Keratinocyte (primary cell): ENCODE measurements around the gene MBD3L3. TPM values are rescaled to one million over a fixed set of nuclear protein-coding genes. Genes with fewer than 3 reads are reported as not detected.

Experiments
- DNase-seq: peaks from one replicate; pipeline ENCODE4 v3.0.0-alpha.2; 2011; ENCODE audit warnings: low read depth, missing footprints, low spot score
- FAIRE-seq: peaks from 2 replicates; lab custom pipeline; 2011; peaks lifted over from hg19 to GRCh38; lab: Jason Lieb, UNC
- H2AFZ ChIP-seq: 2 replicates; pipeline ENCODE4 v1.6.0; 2012; ENCODE audit warnings: low read length, control low read depth, inconsistent platforms; ENCODE audit not compliant: control insufficient read depth
- H3K27ac ChIP-seq: 2 replicates; pipeline ENCODE4 v1.5.1; 2011; ENCODE audit warnings: low read length; ENCODE audit not compliant: control insufficient read depth, insufficient read depth
- H3K27me3 ChIP-seq: 3 replicates; pipeline ENCODE4 v1.6.0; 2011; ENCODE audit warnings: low read length; ENCODE audit not compliant: control insufficient read depth, insufficient read depth; ENCODE audit errors: extremely low read depth
- H3K36me3 ChIP-seq, 2 experiments: 2 replicates in 1 of 2; 3 replicates in 1 of 2; pipeline ENCODE4 v1.5.1; 2011; ENCODE audit warnings: low read length in 2 of 2, mild to moderate bottlenecking in 1 of 2; ENCODE audit not compliant: control insufficient read depth in 2 of 2, insufficient read depth in 2 of 2; ENCODE audit errors: extremely low read depth in 1 of 2
- H3K4me1 ChIP-seq: 3 replicates; pipeline ENCODE4 v1.5.1; 2011; ENCODE audit warnings: low read length; ENCODE audit not compliant: control insufficient read depth, insufficient read depth; ENCODE audit errors: extremely low read depth
- H3K4me2 ChIP-seq: 3 replicates; pipeline ENCODE4 v1.6.0; 2011; ENCODE audit warnings: low read depth, low read length; ENCODE audit not compliant: control insufficient read depth, insufficient read depth; ENCODE audit errors: extremely low read depth
- H3K4me3 ChIP-seq, 3 experiments: fragments of 200-600 bp in 1 of 3; sonication (generic) in 1 of 3; 2 replicates in 2 of 3; 3 replicates in 1 of 3; pipeline ENCODE4 v1.5.1; 2011 to 2016; ENCODE audit warnings: low read length in 3 of 3, mild to moderate bottlenecking in 3 of 3, control low read depth in 2 of 3, inconsistent platforms in 1 of 3, low read depth in 1 of 3, mixed read lengths in 1 of 3, mixed run types in 1 of 3, moderate library complexity in 1 of 3; ENCODE audit not compliant: control insufficient read depth in 2 of 3, insufficient read depth in 2 of 3; ENCODE audit errors: extremely low read depth in 1 of 3
- H3K79me2 ChIP-seq: 2 replicates; pipeline ENCODE4 v1.6.0; 2012; ENCODE audit warnings: low read length; ENCODE audit not compliant: control insufficient read depth, insufficient read depth
- H3K9ac ChIP-seq: 3 replicates; pipeline ENCODE4 v1.6.0; 2011; ENCODE audit warnings: low read length; ENCODE audit not compliant: control insufficient read depth, insufficient read depth; ENCODE audit errors: extremely low read depth
- H3K9me1 ChIP-seq: 3 replicates; pipeline ENCODE4 v1.6.0; 2011; ENCODE audit warnings: low read length; ENCODE audit not compliant: control insufficient read depth, insufficient read depth; ENCODE audit errors: extremely low read depth
- H3K9me3 ChIP-seq: 2 replicates; pipeline ENCODE4 v1.5.1; 2012; ENCODE audit warnings: low read depth, low read length; ENCODE audit not compliant: control insufficient read depth
- H4K20me1 ChIP-seq: 3 replicates; pipeline ENCODE4 v1.6.0; 2011; ENCODE audit warnings: low read length; ENCODE audit not compliant: control insufficient read depth, insufficient read depth; ENCODE audit errors: extremely low read depth
- CTCF ChIP-seq, 3 experiments: IDR thresholded peaks in 1 of 3; conservative IDR thresholded peaks in 1 of 3; optimal IDR thresholded peaks in 1 of 3; 2 replicates in 2 of 3; 3 replicates in 1 of 3; pipeline versions ENCODE3 to v1.5.1; 2011; ENCODE audit warnings: low read length in 3 of 3, mild to moderate bottlenecking in 3 of 3, moderate library complexity in 2 of 3, control low read depth in 1 of 3, inconsistent platforms in 1 of 3; ENCODE audit not compliant: insufficient read depth in 2 of 3; ENCODE audit errors: extremely low read depth in 1 of 3
- EZH2 ChIP-seq: IDR thresholded peaks from one replicate; pipeline ENCODE4 v1.6.1; 2012; ENCODE audit warnings: inconsistent platforms, mild to moderate bottlenecking, low read length, moderate library complexity
- dilution Hi-C: fragments of 300-500 bp; cut with MboI; formaldehyde crosslinking; loops from one replicate; pipeline ENCODE4 v1.7.0; 2020; ENCODE audit warnings: low sequenced_read_pairs; ENCODE audit not compliant: extremely low pct_ligation_motif_present
- polyA plus RNA-seq, 5 experiments: library from polyadenylated mRNA; depleted of rRNA in 3 of 5; stranded (reverse) in 3 of 5; stranded (forward) in 1 of 5; unstranded in 1 of 5; fragments of >200 nt; gene quantifications; 1 replicate in 1 of 5; 2 replicates in 3 of 5; 3 replicates in 1 of 5; pipeline versions ENCODE4 v1.2.1 to v1.2.3, GENCODE V29; 2011 to 2012; ENCODE audit warnings: missing spikeins in 2 of 5, low read depth in 1 of 5, low replicate concordance in 1 of 5

Gene MBD3L3
- polyA plus RNA-seq, 1 donor (not counting 4 experiments of a cell fraction or from before 2014, with no cell fraction given): not detected

GRCh38 chr19:7076151-7076550, 17.7 kb upstream of the MBD3L3 start:
- Histone ChIP-seq H3K27ac (no peak overlapping the region), H3K79me2 (no peaks in the 10 kb centered on the region), H3K9me3 (peaks cover 24% of the 10 kb centered on the region), H4K20me1 (no peaks in the 10 kb centered on the region), H3K27me3 (no peaks in the 10 kb centered on the region), H3K4me2 (no peak overlapping the region), H3K36me3 (peaks cover 40 to 45% of the 10 kb centered on the region in 2 experiments), H3K4me3 (no peak overlapping the region), H2AFZ (no peak overlapping the region), H3K9me1 (no peaks in the 10 kb centered on the region), H3K9ac (no peak overlapping the region), H3K4me1 (no peaks in the 10 kb centered on the region)
- FAIRE-seq (no peak), DNase-seq (no peak)
- dilution Hi-C loops: no loop called here
- no peak for TF ChIP-seq EZH2

- no peak overlapping the region for H2AFZ ChIP-seq
- peaks cover 10% of the 10 kb centered on the region for H3K79me2 ChIP-seq
- TF ChIP-seq EZH2: no peak
- no peak for TF ChIP-seq CTCF (optimal IDR thresholded peaks at IDR 0.05 in 1 of 3, IDR thresholded peaks at IDR 0.05 in 1 of 3, conservative IDR thresholded peaks at IDR 0.05 in 1 of 3; ENCODE audit: extremely low read depth in 1 of 3, insufficient read depth in 2 of 3, low read length in 3 of 3)
- DNase-seq: no peak
- peaks cover 31 to 38% of the 10 kb centered on the region in 2 experiments for H3K36me3 ChIP-seq
- no peak overlapping the region for H3K4me2 ChIP-seq
- dilution Hi-C loops: no loop called here
- H3K9me1 ChIP-seq: no peaks in the 10 kb centered on the region
- no peak overlapping the region for H3K27ac ChIP-seq
- H3K4me1 ChIP-seq: peaks cover 6% of the 10 kb centered on the region
- no peaks in the 10 kb centered on the region for H4K20me1 ChIP-seq
- H3K9ac ChIP-seq: no peak overlapping the region
- FAIRE-seq: no peak
- H3K27me3 ChIP-seq: no peaks in the 10 kb centered on the region
- H3K9me3 ChIP-seq: peaks cover 16% of the 10 kb centered on the region
- no peak overlapping the region for H3K4me3 ChIP-seq
Measured at GRCh38 chr19:7074705-7075282, 16.3 kb upstream of the MBD3L3 start.

- H3K27ac ChIP-seq: no peak overlapping the region
- TF ChIP-seq CTCF (optimal IDR thresholded peaks at IDR 0.05 in 1 of 3, IDR thresholded peaks at IDR 0.05 in 1 of 3, conservative IDR thresholded peaks at IDR 0.05 in 1 of 3; ENCODE audit: extremely low read depth in 1 of 3, insufficient read depth in 2 of 3, low read length in 3 of 3) (no peak), EZH2 (no peak)
- no peaks in the 10 kb centered on the region for H3K9me1 ChIP-seq
- no peak overlapping the region for H3K4me3 ChIP-seq
- no peaks in the 10 kb centered on the region for H3K27me3 ChIP-seq
- no peak overlapping the region for H3K4me2 ChIP-seq
- peaks cover 6% of the 10 kb centered on the region for H3K9me3 ChIP-seq
- no peaks in the 10 kb centered on the region for H4K20me1 ChIP-seq
- no peak for FAIRE-seq
- dilution Hi-C loops: no loop called here
- peaks cover 22 to 26% of the 10 kb centered on the region in 2 experiments for H3K36me3 ChIP-seq
- no peak overlapping the region for H2AFZ ChIP-seq
- no peak for DNase-seq
- peaks cover 6% of the 10 kb centered on the region for H3K4me1 ChIP-seq
- H3K79me2 ChIP-seq: peaks cover 11% of the 10 kb centered on the region
- H3K9ac ChIP-seq: no peak overlapping the region
Measured at GRCh38 chr19:7072541-7072940, 14.1 kb upstream of the MBD3L3 start.
